BLaER1 (cell line): ENCODE data around the gene ANAPC5.

Source experiments
- H3K27ac ChIP-seq: shearing (Covaris generic); formaldehyde crosslinking; 2 replicates; pipeline ENCODE4 v1.8.1; 2022
- H3K27me3 ChIP-seq: shearing (Covaris generic); formaldehyde crosslinking; 2 replicates; pipeline ENCODE4 v1.8.1; 2022
- H3K36me3 ChIP-seq: shearing (Covaris generic); formaldehyde crosslinking; 2 replicates; pipeline ENCODE4 v1.8.1; 2022
- H3K4me1 ChIP-seq: shearing (Covaris generic); formaldehyde crosslinking; 2 replicates; pipeline ENCODE4 v1.8.1; 2022
- H3K4me2 ChIP-seq: shearing (Covaris generic); formaldehyde crosslinking; 2 replicates; pipeline ENCODE4 v1.8.1; 2022
- H3K4me3 ChIP-seq: shearing (Covaris generic); formaldehyde crosslinking; 2 replicates; pipeline ENCODE4 v1.8.1; 2022
- H3K9ac ChIP-seq: shearing (Covaris generic); formaldehyde crosslinking; 2 replicates; pipeline ENCODE4 v1.8.1; 2022
- H3K9me3 ChIP-seq: shearing (Covaris generic); formaldehyde crosslinking; 2 replicates; pipeline ENCODE4 v1.8.1; 2022
- H4K20me1 ChIP-seq: shearing (Covaris generic); formaldehyde crosslinking; 2 replicates; pipeline ENCODE4 v1.8.1; 2022
- Cebpa-rat ChIP-seq: shearing (Covaris generic); IDR thresholded peaks from 2 replicates; pipeline ENCODE4 v1.8.1; 2022

ANAPC5 gene

DNA sequence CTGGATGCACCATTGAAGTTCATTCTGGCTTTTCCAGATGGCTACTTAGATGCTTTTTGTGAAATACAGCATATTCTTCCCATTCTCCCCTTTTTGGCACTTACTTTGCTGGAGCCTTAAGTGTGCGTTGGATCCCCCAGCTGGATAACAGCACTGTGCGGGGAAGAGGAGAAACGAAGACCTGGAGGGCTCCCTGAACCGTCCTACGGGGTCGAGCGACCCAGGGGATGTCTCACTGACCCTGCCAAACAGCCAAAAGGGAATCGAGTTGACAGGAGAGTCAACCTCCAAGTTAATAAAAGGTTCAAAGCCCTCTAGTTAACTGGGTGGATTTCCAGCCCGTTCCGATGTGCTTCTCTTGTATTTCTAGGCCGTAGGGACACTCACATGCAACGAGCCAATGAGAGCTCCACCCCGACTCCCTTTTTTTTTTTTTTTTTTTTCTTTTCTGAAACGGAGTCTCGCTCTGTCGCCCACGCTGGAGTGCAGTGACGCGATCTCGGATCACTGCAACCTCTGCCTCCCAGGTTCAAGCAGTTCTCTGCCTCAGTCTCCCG, 54.7 kb downstream of the ANAPC5 start:
- H3K4me3 ChIP-seq, result peak overlapping the region; percentile 99

DNA sequence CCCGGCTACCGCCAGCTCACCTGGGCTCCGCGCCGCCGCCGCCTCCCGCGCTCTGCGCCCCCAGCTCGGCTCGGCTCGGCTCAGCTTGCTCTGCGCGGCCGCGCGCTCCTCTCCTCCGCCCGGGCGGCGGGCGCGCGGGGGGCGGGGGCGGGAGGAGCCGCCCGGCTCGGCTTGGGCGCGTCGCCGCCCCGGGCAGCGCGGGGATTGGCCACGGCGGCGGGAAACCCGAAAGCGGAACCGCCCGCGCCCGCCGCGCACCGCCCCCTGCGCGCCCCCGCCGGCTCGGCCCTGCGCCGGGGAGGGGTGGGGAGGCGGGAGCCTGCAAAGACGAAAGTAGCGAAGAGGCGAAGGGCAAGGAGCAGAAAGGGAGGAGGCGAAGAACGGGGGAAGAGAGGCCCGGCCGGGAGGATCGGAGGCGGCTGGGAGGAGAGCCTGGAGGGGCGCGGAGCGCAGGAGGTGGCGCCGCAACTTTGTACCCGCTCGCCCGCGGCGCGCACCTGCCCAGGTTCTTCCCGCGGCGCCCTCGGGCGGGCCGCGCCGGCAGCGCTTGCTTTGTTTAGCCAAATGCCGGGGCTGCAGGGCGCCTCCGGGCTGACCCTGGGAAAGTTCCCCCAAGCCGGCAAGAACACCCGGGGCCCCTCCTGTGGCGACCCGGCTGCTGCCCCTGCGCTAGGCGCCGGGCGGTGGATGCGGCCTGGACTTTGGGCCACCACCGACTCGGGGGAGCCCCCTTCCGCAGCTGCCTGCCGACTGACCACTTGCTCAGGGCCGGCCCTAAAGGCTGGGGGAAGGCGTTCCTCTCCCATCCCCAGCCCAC, 55.4 kb downstream of the ANAPC5 start, which contains the start of gene CAMKK2:
CAMKK2 (minus strand) TSS at position 92 of the 817 bp plus-strand sequence. CDS start 22,183 bp downstream, outside the sequence.
- H3K36me3 ChIP-seq, result peaks cover 13% of the 10 kb centered on the region; the same call in 1 of the 2 replicates
- peaks cover 42% of the 10 kb centered on the region for H4K20me1 ChIP-seq
- H3K4me3 ChIP-seq, result peak within 1 kb of the TSS; percentile 99
- H3K4me1 ChIP-seq, result peaks cover 63% of the 10 kb centered on the region
- no peak for TF ChIP-seq Cebpa-rat
- H3K27me3 ChIP-seq, result no peaks in the 10 kb centered on the region
- H3K9me3 ChIP-seq, result no peaks in the 10 kb centered on the region
- peak within 1 kb of the TSS; percentile 98 for H3K9ac ChIP-seq
- H3K4me2 ChIP-seq, result peak within 1 kb of the TSS; percentile 100
- peak within 1 kb of the TSS; percentile 95 for H3K27ac ChIP-seq

More for the DNA sequence above, 54.7 kb downstream of the ANAPC5 start:
- H3K36me3 ChIP-seq, result peaks cover 9% of the 10 kb centered on the region; the same call in 1 of the 2 replicates
- H3K27me3 ChIP-seq, result no peaks in the 10 kb centered on the region
- no peaks in the 10 kb centered on the region for H3K9me3 ChIP-seq
- peak overlapping the region; percentile 98 for H3K9ac ChIP-seq
- peak overlapping the region; percentile 95 for H3K27ac ChIP-seq
- peaks cover 56% of the 10 kb centered on the region for H3K4me1 ChIP-seq
- H4K20me1 ChIP-seq, result peaks cover 35% of the 10 kb centered on the region
- TF ChIP-seq Cebpa-rat, result no peak
- H3K4me2 ChIP-seq, result peak overlapping the region; percentile 93

DNA sequence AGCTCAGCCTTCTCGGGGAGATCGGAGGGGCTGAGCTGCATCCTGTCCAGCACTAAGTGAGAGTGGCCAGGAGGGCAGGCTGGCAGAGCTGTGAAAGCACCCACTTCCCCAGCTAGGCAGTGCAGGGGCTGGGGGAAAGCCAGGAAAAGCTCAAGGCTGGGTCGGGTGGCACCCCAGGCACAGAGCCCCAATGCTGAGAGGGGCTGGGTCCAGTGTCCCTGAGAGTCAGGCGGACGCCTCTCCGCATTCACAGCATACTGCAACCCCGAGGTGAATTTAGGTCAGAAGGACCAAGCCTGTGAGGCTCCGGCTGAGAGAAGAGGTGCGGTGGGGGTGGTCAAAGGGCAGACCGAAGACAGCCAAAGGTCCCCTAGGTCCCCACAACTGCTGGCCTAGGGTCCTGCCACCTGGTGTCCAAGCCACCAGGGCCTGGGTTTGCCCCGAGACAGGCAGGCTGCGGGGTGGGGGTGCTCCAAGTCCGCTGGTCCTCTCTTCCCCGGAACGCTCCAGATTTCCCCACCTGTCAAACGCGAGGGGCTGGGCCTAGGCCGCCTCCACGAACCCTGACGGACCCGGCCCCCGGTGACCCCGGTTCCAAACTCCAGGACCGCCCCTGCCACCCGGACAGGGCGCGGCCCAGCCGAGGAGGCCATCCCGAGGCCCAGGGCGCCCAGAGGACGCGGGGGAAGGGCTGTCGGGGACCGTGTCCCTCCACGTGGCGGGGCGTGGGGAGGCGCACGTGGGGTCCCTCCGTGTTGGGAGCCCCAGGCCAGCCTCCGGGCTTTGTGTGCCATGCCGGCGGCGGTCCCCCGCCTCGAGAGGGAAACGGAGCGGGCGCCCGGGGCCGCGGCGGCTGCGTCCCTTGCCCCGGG, 56.2 kb downstream of the ANAPC5 start:
- TF ChIP-seq Cebpa-rat, result no peak
- peak overlapping the region; percentile 100 for H3K4me2 ChIP-seq
- H3K27ac ChIP-seq, result peak overlapping the region; percentile 95
- H3K27me3 ChIP-seq, result no peaks in the 10 kb centered on the region
- peaks cover 51% of the 10 kb centered on the region for H4K20me1 ChIP-seq
- H3K4me3 ChIP-seq, result peak overlapping the region; percentile 99
- H3K9me3 ChIP-seq, result no peaks in the 10 kb centered on the region
- H3K36me3 ChIP-seq, result peaks cover 21% of the 10 kb centered on the region
- H3K4me1 ChIP-seq, result peaks cover 70% of the 10 kb centered on the region
- H3K9ac ChIP-seq, result peak overlapping the region; percentile 98

DNA sequence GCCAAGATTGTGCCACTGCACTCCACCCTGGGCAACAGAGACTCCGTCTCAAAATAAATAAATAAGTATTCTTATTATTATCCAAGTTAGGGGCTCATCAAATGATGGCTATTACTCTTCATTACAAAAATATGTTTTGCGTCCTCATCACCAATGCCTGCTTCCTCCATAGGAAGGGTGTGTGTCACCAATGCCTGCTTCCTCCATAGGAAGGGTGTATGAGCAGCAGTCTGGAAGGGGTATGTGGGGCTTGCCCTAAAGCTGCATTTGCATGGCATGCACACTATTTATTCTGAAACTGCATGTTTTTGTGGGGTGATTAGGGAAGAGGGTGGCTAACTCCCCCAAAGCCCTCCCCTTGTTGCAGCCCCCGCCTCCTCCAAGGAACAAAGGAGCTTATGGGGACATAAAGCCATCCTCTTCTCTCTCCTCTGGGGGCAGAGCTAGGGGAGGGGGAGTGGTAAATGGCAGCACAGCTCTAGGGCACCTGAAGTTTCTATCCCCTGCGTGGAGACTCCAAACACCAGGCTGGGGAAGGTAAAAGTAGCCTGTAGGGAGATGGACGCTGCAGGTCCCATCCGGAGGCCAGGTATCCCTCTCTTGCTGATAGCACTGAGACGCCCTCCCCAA, 57.0 kb downstream of the ANAPC5 start:
- peaks cover 67% of the 10 kb centered on the region for H3K4me1 ChIP-seq
- H3K36me3 ChIP-seq, result peaks cover 29% of the 10 kb centered on the region
- peak overlapping the region; percentile 98 for H3K9ac ChIP-seq
- no peaks in the 10 kb centered on the region for H3K9me3 ChIP-seq
- peak overlapping the region; percentile 95 for H3K27ac ChIP-seq
- H4K20me1 ChIP-seq, result peaks cover 58% of the 10 kb centered on the region
- no peaks in the 10 kb centered on the region for H3K27me3 ChIP-seq
- TF ChIP-seq Cebpa-rat, result no peak
- H3K4me2 ChIP-seq, result peak overlapping the region; percentile 100
- H3K4me3 ChIP-seq, result peak overlapping the region; percentile 99

DNA sequence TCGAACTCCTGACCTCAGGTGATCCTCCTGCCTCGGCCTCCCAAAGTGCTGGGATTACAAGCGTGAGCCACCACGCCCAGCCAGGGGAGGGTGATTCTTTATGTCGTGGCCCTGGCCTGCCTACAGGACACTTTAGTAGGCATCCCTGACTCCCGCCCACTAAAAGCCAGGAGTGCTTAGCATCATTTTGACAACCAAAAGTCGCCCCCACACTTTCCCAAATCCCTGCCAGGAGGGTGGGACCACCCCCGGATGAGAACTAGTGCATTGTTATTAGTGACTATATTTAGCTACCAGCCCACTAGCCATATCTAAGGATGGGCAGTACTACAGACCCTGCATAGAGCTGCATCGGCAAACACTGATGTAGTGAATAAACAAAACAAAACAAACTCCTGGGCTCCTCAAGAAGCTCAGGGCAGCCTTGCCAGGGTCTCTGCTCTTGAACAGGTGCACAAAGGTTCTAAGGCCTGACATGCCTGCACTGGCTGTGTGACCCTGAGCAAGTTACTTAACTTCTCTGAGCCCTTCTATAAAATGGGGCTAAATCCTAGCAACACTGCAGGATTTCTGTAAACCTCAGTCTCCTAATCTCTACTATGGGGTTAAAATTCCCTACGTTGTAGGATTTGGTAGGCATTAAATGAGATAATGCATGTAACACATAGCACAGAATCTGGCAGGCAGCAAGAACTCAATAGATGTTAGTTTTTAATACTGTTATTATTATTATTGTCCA, 57.9 kb downstream of the ANAPC5 start:
- H3K27ac ChIP-seq, result no peak overlapping the region
- H3K9me3 ChIP-seq, result no peaks in the 10 kb centered on the region
- no peak for TF ChIP-seq Cebpa-rat
- H4K20me1 ChIP-seq, result peaks cover 67% of the 10 kb centered on the region
- peak overlapping the region; percentile 100 for H3K4me2 ChIP-seq
- peaks cover 38% of the 10 kb centered on the region for H3K36me3 ChIP-seq
- no peak overlapping the region for H3K9ac ChIP-seq
- no peaks in the 10 kb centered on the region for H3K27me3 ChIP-seq
- peaks cover 66% of the 10 kb centered on the region for H3K4me1 ChIP-seq
- H3K4me3 ChIP-seq, result no peak overlapping the region

DNA sequence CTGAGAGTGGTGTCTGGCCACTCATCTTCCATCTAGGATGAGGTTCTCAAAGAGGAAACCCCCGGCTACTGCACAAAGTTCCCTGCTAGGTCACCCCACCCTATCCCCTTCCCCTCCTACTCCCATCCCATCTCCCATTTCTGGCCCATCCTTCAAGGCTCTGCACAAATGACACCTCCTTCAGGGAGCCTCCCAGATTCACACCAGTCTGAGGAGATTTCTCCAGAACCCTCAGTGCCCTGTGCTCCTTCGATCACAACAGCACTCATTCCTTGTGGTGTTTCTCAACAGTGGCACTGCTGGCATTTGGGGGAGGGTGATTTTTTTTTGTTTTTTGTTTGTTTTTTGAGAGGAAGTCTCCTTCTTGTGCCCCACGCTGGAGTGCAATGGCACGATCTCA, 58.6 kb downstream of the ANAPC5 start:
- Histone ChIP-seq H3K27me3 (no peaks in the 10 kb centered on the region), H3K4me1 (peaks cover 73% of the 10 kb centered on the region), H4K20me1 (peaks cover 74% of the 10 kb centered on the region), H3K36me3 (peaks cover 38% of the 10 kb centered on the region), H3K9ac (peak overlapping the region; percentile 72; the same call in 1 of the 2 replicates), H3K9me3 (no peaks in the 10 kb centered on the region), H3K27ac (no peak overlapping the region), H3K4me3 (no peak overlapping the region), H3K4me2 (peak overlapping the region; percentile 69)
- TF ChIP-seq Cebpa-rat, result no peak

DNA sequence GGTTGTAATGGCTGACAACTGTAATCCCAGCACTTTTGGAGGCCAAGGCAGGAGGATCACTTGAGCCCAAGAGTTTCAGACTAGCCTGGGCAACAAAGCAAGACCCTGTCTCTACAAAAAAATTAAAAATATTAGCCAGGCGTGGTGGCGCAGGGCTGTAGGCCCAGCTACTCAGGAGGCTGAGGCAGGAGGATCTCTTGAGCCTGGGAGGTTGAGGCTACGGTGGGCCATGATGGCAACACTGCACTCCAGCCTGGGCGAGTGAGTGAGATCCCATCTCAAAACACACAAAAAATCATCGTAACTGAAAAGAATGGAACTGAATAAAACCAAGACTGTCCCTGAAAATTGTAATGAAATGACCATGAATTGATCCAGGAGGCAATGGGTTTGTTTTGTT, 61.8 kb downstream of the ANAPC5 start:
- Histone ChIP-seq H3K36me3 (peaks cover 64% of the 10 kb centered on the region), H3K4me2 (no peak overlapping the region), H3K9me3 (no peaks in the 10 kb centered on the region), H3K27ac (no peak overlapping the region), H3K9ac (no peak overlapping the region), H3K4me1 (peaks cover 72% of the 10 kb centered on the region), H3K27me3 (no peaks in the 10 kb centered on the region), H3K4me3 (no peak overlapping the region), H4K20me1 (peaks cover 99% of the 10 kb centered on the region)
- TF ChIP-seq Cebpa-rat, result no peak

DNA sequence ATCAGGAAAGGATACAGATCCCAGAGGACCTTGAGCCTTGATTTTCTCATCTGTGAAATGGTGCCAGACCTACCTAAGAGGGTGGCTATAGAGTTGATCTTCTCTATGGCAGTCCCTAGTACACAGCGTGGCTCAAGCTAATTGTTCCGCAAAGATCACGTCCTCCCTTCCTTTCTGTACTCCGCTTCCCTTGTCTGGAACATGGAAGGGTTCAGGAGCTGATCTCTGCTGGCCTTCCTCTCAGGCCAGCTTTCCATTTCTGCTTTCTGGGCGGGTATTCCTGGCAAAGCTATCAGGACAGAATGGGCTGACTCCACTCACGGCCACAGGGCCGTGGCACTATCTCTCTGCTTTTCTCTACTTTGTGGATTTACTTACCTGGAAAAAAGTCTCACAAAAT, 62.2 kb downstream of the ANAPC5 start:
- H3K9me3 ChIP-seq, result no peaks in the 10 kb centered on the region
- TF ChIP-seq Cebpa-rat, result no peak
- H4K20me1 ChIP-seq, result peaks cover 99% of the 10 kb centered on the region
- no peak overlapping the region for H3K4me2 ChIP-seq
- no peaks in the 10 kb centered on the region for H3K27me3 ChIP-seq
- peaks cover 68% of the 10 kb centered on the region for H3K4me1 ChIP-seq
- H3K4me3 ChIP-seq, result no peak overlapping the region
- no peak overlapping the region for H3K9ac ChIP-seq
- H3K36me3 ChIP-seq, result peaks cover 69% of the 10 kb centered on the region
- H3K27ac ChIP-seq, result no peak overlapping the region
